Measurements from ENCODE around the gene UROC1. TPM values are rescaled to one million over a fixed set of nuclear protein-coding genes. Genes with fewer than 3 reads are reported as not detected.

Gene UROC1
- total RNA-seq, 1 donor = not detected

- no peak for DNase-seq (ENCODE audit: low read depth)
- TF ChIP-seq, protein P1, sequence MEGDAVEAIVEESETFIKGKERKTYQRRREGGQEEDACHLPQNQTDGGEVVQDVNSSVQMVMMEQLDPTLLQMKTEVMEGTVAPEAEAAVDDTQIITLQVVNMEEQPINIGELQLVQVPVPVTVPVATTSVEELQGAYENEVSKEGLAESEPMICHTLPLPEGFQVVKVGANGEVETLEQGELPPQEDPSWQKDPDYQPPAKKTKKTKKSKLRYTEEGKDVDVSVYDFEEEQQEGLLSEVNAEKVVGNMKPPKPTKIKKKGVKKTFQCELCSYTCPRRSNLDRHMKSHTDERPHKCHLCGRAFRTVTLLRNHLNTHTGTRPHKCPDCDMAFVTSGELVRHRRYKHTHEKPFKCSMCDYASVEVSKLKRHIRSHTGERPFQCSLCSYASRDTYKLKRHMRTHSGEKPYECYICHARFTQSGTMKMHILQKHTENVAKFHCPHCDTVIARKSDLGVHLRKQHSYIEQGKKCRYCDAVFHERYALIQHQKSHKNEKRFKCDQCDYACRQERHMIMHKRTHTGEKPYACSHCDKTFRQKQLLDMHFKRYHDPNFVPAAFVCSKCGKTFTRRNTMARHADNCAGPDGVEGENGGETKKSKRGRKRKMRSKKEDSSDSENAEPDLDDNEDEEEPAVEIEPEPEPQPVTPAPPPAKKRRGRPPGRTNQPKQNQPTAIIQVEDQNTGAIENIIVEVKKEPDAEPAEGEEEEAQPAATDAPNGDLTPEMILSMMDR (IDR thresholded peaks at IDR 0.05; ENCODE audit: insufficient read depth, low read depth, low read length) = no peak
- H3K4me3 ChIP-seq (ENCODE audit: low read depth, low read length) = peak overlapping the region; percentile 41
These were observed 44.0 kb downstream of the UROC1 start for GRCh38 chr3:126473292-126474168.

DNA sequence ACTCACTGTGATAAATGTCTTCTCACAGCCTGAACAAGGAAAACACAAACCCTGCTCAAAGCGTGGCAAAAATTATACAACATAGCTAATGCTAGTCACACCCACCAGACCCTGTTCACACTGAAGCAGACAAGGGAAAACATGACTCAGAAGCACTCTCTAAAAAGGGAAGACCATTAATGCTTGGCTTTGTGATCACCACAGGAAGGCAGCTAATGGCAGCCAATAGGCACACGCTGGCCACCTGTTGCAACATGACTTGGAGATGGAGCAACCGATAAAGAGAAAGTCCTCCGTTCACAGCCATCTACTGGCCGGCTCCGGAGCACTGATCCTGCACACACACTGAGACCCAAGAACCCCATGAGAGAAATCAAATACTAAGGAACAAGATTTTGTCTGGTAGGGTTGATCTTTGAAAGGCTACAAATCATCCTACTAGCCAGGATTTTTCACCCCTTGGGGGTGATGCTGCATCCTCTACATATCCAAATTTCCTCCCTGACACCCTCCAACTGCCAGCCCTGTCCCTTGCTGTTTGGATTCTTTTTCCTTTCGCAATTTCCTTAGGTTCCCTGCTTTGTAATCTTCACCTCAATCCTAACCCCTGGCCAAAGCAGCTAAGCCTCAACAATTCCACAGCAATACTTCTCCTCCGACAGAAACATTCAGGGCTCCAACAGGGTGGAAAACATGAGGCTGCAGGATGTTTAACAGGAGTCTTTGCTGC is 45.1 kb downstream of the UROC1 start:
- peak overlapping the region; percentile 21 for H3K4me3 ChIP-seq (ENCODE audit: low read depth, low read length)
- peak; percentile 95 for DNase-seq (ENCODE audit: low read depth)
- TF ChIP-seq, protein P1 (IDR thresholded peaks at IDR 0.05; ENCODE audit: insufficient read depth, low read depth, low read length) = no peak

- no peak overlapping the region for H3K4me3 ChIP-seq (ENCODE audit: low read depth, low read length)
- TF ChIP-seq, protein P1 (IDR thresholded peaks at IDR 0.05; ENCODE audit: insufficient read depth, low read depth, low read length) = no peak
- no peak for DNase-seq (ENCODE audit: low read depth)
These were observed 48.1 kb downstream of the UROC1 start for GRCh38 chr3:126469479-126469878.

DNA sequence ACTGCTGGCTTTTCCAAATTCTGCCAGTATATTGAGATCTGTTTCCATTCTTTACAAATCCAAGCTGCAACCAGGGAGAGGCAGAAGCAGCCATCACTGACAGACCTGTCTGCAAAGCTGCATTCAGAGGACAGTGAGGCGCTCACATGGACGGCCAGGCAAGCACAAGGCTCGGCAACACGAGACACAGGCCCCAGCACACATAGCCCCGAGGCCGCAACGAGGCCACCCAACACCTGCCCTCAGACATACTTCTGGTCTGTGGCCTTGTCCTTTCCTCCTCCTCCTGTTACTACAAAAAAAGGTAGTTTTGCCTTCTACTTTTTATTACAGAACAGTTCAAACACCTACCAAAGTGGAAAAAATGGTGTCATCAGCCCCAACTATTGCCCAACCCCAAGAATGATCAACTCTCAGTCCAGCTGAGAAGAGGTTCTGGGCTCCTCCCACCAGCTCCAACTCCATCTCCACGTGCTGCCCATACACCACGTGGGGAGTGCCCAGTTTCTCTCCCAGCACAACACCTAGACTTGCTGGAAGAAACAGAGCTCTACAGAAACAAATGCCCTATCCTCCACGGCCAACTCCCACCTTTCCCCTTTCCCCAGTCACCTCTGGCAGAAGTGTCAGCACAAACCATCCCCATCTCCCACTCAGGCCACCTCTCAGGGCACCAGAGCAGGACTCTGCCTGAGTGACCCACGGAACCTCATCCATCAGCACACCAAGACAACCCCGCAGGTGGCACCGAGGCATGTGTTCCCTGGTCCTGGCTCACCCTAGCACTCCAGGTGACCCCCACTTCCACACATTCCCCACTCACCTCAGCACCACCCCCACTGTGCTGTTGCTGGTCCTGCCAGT is 49.3 kb downstream of the UROC1 start:
- peak; percentile 31 for DNase-seq (ENCODE audit: low read depth)
- H3K4me3 ChIP-seq (ENCODE audit: low read depth, low read length) = no peak overlapping the region
- TF ChIP-seq, protein P1 (IDR thresholded peaks at IDR 0.05; ENCODE audit: insufficient read depth, low read depth, low read length) = no peak

DNA sequence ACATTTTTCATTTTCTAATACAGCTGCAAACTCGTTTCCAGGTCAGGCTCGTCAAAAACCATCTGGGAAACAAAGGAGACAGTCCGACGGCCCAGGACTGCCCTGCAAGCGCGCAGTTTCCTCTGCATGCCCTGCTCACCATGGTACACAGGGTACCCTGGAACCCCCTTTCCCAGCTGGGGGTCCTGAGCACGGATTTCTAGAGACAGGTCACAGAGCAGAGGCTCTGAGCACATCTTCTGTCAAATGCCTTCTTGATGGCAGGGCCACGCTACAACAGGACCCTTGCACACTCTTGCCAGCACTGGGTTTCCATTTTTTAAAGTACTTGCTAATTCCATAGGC is 50.0 kb downstream of the UROC1 start:
- no peak for DNase-seq (ENCODE audit: low read depth)
- TF ChIP-seq, protein P1 (IDR thresholded peaks at IDR 0.05; ENCODE audit: insufficient read depth, low read depth, low read length) = no peak
- no peak overlapping the region for H3K4me3 ChIP-seq (ENCODE audit: low read depth, low read length)

GRCh38 chr3:126466886-126467610 is 50.5 kb downstream of the UROC1 start:
- no peak overlapping the region for H3K4me3 ChIP-seq (ENCODE audit: low read depth, low read length)
- no peak for DNase-seq (ENCODE audit: low read depth)
- TF ChIP-seq, protein P1 (IDR thresholded peaks at IDR 0.05; ENCODE audit: insufficient read depth, low read depth, low read length) = no peak
